MV-4-11 (cell line): Measurements from ENCODE around the gene CEP164.

Source experiments
- DNase-seq: peaks from one replicate; lab custom pipeline; 2025; lab: John Stamatoyannopoulos, UW

CEP164 gene

GRCh38 chr11:117366875-117367274 is 39.2 kb downstream of the CEP164 start:
- no peak for DNase-seq

GRCh38 chr11:117369534-117369933 is 41.9 kb downstream of the CEP164 start:
- no peak for DNase-seq

GRCh38 chr11:117371453-117371852 is 43.8 kb downstream of the CEP164 start:
- DNase-seq: no peak

- no peak for DNase-seq
These were observed 46.8 kb downstream of the CEP164 start for GRCh38 chr11:117374316-117375055.

- DNase-seq: no peak
These were observed 48.3 kb downstream of the CEP164 start for GRCh38 chr11:117375960-117376359.

GRCh38 chr11:117376517-117376916 is 48.9 kb downstream of the CEP164 start:
- no peak for DNase-seq

GRCh38 chr11:117378976-117379865 is 51.6 kb downstream of the CEP164 start:
- no peak for DNase-seq

GRCh38 chr11:117380676-117381075 is 53.0 kb downstream of the CEP164 start:
- DNase-seq: no peak

- DNase-seq: no peak
These were observed 54.1 kb downstream of the CEP164 start for GRCh38 chr11:117381481-117382387.

GRCh38 chr11:117382746-117383145 is 55.1 kb downstream of the CEP164 start:
- no peak for DNase-seq

- no peak for DNase-seq
These were observed 56.4 kb downstream of the CEP164 start for GRCh38 chr11:117384045-117384444.

- no peak for DNase-seq
These were observed 57.8 kb downstream of the CEP164 start for GRCh38 chr11:117385471-117385870.

GRCh38 chr11:117385906-117386305 is 58.3 kb downstream of the CEP164 start:
- DNase-seq: no peak

GRCh38 chr11:117387992-117388755 is 60.5 kb downstream of the CEP164 start:
- DNase-seq: no peak

GRCh38 chr11:117390743-117391142 is 63.1 kb downstream of the CEP164 start:
- DNase-seq: no peak

GRCh38 chr11:117391181-117391580 is 63.5 kb downstream of the CEP164 start:
- no peak for DNase-seq

- DNase-seq: peak; percentile 24
These were observed 64.5 kb downstream of the CEP164 start for GRCh38 chr11:117392001-117392690.

- no peak for DNase-seq
These were observed 65.3 kb downstream of the CEP164 start for GRCh38 chr11:117392979-117393378.

- DNase-seq: no peak
These were observed 66.7 kb downstream of the CEP164 start for GRCh38 chr11:117394221-117394925.

GRCh38 chr11:117395476-117395875 is 67.8 kb downstream of the CEP164 start:
- DNase-seq: no peak
